Heart left ventricle (tissue), 16 donors: ENCODE measurements around the gene LMAN1L. TPM values are rescaled to one million over a fixed set of nuclear protein-coding genes. Genes with fewer than 3 reads are reported as not detected.

ENCODE experiments used
- ATAC-seq, 4 donors: fragments of 200-7000 bp; cut with Tn5 transposase; one replicate each; pipeline ENCODE4 v1.9.1; 2020 to 2022; ENCODE audit warnings: moderate library complexity in 4 of 4, mild to moderate bottlenecking in 3 of 4, moderate number of reproducible peaks in 1 of 4
- DNase-seq, 5 donors: peaks; one replicate each; pipeline ENCODE4 v3.0.0-alpha.2; 2020
- H3K27ac ChIP-seq, 12 donors: fragments of 200-600 bp; sonication (generic) in 4 of 12; one replicate each; pipeline versions ENCODE4 v1.5.0 to v1.8.0; 2016 to 2022; ENCODE audit warnings: mild to moderate bottlenecking in 2 of 12
- H3K27me3 ChIP-seq, 9 donors: fragments of 200-600 bp; sonication (generic) in 2 of 9; one replicate each; pipeline versions ENCODE4 v1.5.1 to v1.8.0; 2016 to 2022; ENCODE audit warnings: mild to moderate bottlenecking in 3 of 9
- H3K36me3 ChIP-seq, 9 donors: fragments of 200-600 bp; sonication (generic) in 2 of 9; one replicate each; pipeline versions ENCODE4 v1.5.0 to v1.8.0; 2018 to 2022; ENCODE audit warnings: mild to moderate bottlenecking in 2 of 9
- H3K4me1 ChIP-seq, 12 donors: fragments of 200-600 bp; sonication (generic) in 4 of 12; one replicate each; pipeline versions ENCODE4 v1.5.0 to v1.8.0; 2016 to 2022; ENCODE audit warnings: mild to moderate bottlenecking in 3 of 12
- H3K4me3 ChIP-seq, 12 donors: fragments of 200-600 bp; sonication (generic) in 4 of 12; one replicate each; pipeline versions ENCODE4 v1.5.0 to v1.8.0; 2017 to 2022; ENCODE audit warnings: mild to moderate bottlenecking in 9 of 12, moderate library complexity in 4 of 12
- H3K9me3 ChIP-seq, 12 donors: fragments of 200-600 bp; sonication (generic) in 4 of 12; one replicate each; pipeline versions ENCODE4 v1.5.0 to v1.8.0; 2016 to 2022; ENCODE audit warnings: mild to moderate bottlenecking in 1 of 12
- POLR2A ChIP-seq, 2 donors: fragments of 450-650 bp; IDR thresholded peaks; one replicate each; pipeline ENCODE4 v1.6.1; 2017; ENCODE audit warnings: antibody characterized with exemption in 2 of 2, mild to moderate bottlenecking in 2 of 2, moderate library complexity in 2 of 2
- WGBS, 4 donors: extraction: QIAGEN DNeasy Blood & Tissue Kit in 2 of 4; methylation state at CpG; one replicate each; pipeline versions ENCODE4 v1.1.5 to v1.1.7; 2013 to 2018; 5-methylcytosine and 5-hydroxymethylcytosine counted together
- intact Hi-C, 10 donors: fragments of 100-400 bp; cut with DNase I; formaldehyde crosslinking; loops; one replicate each; pipeline versions ENCODE4 v1.11.1 to v1.14.2; 2022
- polyA plus RNA-seq, 2 donors: library from polyadenylated mRNA; stranded (reverse); fragments of 200-250 nt; gene quantifications; one replicate each; pipeline ENCODE4 v1.2.3, GENCODE V29; 2013
- total RNA-seq, 9 donors: library from RNA; depleted of rRNA in 2 of 9; stranded (reverse); fragments of >200 nt in 2 of 9; fragmentation: NEBNext Ultra II Directional in 3 of 9; extraction: Animal tissue kit (Norgen Biotek cat#: 25700) in 3 of 9; gene quantifications; one replicate each; pipeline versions ENCODE4 v1.1.0 to v1.2.4, GENCODE V29; 2016 to 2023
- TF ChIP-seq, protein P1 (sequence below), 12 donors: fragments of 200-600 bp; sonication (generic) in 4 of 12; IDR thresholded peaks; one replicate each; pipeline versions ENCODE4 v1.5.0 to v1.8.0; 2018 to 2022; ENCODE audit warnings: antibody characterized with exemption in 12 of 12, mild to moderate bottlenecking in 5 of 12
- donor health status: ischemic (EF 13 %, LVEDD 7.1; RV severe dilation, severe dysfunction).
- donor health status: healthy with polysubstance abuse.
- donor health status: DM: no; HTN: yes; CAD: no.
- donor health status: DM: no; HTN: no; CAD: no.
- donor health status: ischemic (EF 25% LVEDD 6.9; RV normal size, moderate dysfunction).
- donor health status: ischemic (EF 25% LVEDD 5.7; RV mildly dilated, moderate dysfunction).
- donor health status: healthy.
- donor health status: DM: yes; HTN: yes; CAD: no.
- donor health status: ischemic (EF 35%, LVEDD 5.7; RV mildly dilated, moderate dysfunction).
- donor health status: nonischemic (EF 11% LVEDD 7.7; RV severe dilation, severe dysfunction).
- donor health status: DM: yes; HTN: yes; CAD: no.
- donor health status: PGD.
- donor health status: ischemic (EF 29% LVEDD 5.4; RV normal size, mild dysfunction).
- donor health status: nonischemic (EF 23%, LVEDD 6.1; RV moderate dilation, normal function).

Gene LMAN1L
- total and polyA plus RNA-seq, 11 donors = 0.19 to 16.3 (median 6.8) TPM; not detected in 1

DNA sequence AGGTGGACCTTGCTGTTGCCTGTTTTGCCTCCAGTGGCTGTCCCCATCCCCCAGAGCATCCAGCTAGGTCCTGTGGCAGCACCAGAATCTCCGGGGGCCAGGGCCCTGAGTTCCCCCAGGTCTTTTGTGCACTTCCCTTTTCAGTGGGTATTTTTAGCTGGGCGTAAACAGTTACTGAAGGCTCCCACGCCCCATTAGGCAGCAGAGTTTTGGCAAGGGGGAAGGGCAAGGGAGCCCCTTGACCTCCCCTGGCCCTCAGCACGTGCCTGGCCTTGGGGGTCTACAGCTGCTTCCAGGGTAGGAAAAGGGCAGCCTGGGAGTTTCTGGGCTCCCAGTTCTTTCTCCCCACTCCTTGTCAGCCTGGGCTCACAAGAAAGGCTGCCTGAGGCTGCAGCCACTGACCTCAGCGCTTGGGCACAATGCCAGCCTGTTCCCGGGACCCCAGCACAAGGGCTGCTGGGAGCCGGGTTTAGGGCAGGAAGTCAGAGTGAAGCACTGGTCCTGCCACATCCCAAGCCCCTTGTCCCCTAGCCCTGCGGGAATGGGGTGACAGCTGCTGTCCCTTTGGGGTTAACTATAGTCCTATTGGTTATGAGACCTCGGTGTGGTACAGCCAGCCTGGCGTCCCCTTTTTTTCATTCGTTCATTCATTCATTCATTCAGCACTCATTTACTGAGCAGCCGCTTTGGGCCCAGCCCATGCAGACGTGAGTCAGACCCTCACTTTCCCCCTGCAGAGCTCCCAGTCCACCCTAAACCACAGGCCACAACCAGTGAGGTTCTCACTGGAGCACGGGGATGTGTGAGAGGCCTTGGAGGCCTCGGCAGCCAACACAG lies 22.3 kb upstream of the LMAN1L start:
- intact Hi-C loops = no loop called here
- TF ChIP-seq POLR2A (IDR thresholded peaks at IDR 0.05) = no peak
- TF ChIP-seq, protein P1, sequence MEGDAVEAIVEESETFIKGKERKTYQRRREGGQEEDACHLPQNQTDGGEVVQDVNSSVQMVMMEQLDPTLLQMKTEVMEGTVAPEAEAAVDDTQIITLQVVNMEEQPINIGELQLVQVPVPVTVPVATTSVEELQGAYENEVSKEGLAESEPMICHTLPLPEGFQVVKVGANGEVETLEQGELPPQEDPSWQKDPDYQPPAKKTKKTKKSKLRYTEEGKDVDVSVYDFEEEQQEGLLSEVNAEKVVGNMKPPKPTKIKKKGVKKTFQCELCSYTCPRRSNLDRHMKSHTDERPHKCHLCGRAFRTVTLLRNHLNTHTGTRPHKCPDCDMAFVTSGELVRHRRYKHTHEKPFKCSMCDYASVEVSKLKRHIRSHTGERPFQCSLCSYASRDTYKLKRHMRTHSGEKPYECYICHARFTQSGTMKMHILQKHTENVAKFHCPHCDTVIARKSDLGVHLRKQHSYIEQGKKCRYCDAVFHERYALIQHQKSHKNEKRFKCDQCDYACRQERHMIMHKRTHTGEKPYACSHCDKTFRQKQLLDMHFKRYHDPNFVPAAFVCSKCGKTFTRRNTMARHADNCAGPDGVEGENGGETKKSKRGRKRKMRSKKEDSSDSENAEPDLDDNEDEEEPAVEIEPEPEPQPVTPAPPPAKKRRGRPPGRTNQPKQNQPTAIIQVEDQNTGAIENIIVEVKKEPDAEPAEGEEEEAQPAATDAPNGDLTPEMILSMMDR (IDR thresholded peaks at IDR 0.05) = no peak
- H3K36me3 ChIP-seq = peaks cover 0 to 22% (median 0%) of the 10 kb centered on the region in 9 donors
- H3K4me3 ChIP-seq = peak overlapping the region in 8 of 12 donors; percentile 3 to 72 (median 8)
- peak overlapping the region; percentile 67 to 97 (median 88) for H3K27ac ChIP-seq
- DNase-seq (peak; percentile 84 to 93 (median 90)), ATAC-seq (peak; percentile 30 to 60 (median 45))
- WGBS, 4 donors = 15 to 23% (median 21%) methylated on average over 13 to 15 of the region's 15 CpGs
- no peaks in the 10 kb centered on the region for H3K27me3 ChIP-seq
- peaks cover 32 to 98% (median 84%) of the 10 kb centered on the region in 12 donors for H3K4me1 ChIP-seq
- H3K9me3 ChIP-seq = no peaks in the 10 kb centered on the region

DNA sequence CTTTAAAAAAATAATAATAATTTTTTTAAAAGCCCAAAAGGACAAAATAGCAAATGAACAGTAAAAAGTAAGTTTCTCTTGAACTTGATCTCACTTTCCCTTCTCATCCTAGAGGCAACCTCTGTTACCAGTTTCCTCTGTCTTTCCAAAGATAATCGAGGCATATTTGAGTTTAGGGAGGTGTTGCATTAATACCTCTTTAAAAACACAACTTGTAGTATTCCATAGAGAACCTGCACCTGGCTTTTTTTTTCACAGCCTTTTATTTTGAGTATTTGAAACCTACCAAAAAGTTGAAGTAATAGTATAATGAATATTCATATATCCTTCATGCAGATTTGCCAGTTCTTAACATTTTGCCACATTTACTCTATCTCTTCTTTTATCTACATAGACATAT lies 21.6 kb upstream of the LMAN1L start:
- Histone ChIP-seq H3K27ac (peak overlapping the region in 9 of 12 donors; percentile 77 to 97 (median 90)), H3K4me1 (peaks cover 32 to 96% (median 78%) of the 10 kb centered on the region in 12 donors), H3K4me3 (peak overlapping the region in 1 of 12 donors; percentile 72), H3K9me3 (no peaks in the 10 kb centered on the region), H3K27me3 (no peaks in the 10 kb centered on the region), H3K36me3 (peaks cover 0 to 19% (median 0%) of the 10 kb centered on the region in 9 donors)
- intact Hi-C loops = no loop called here
- TF ChIP-seq, protein P1 (IDR thresholded peaks at IDR 0.05) = no peak
- no peak for TF ChIP-seq POLR2A (IDR thresholded peaks at IDR 0.05)
- ATAC-seq (no peak), DNase-seq (no peak)
- 54 to 71% (median 56%) methylated on average over 1 of the region's 1 CpG for WGBS, 4 donors

DNA sequence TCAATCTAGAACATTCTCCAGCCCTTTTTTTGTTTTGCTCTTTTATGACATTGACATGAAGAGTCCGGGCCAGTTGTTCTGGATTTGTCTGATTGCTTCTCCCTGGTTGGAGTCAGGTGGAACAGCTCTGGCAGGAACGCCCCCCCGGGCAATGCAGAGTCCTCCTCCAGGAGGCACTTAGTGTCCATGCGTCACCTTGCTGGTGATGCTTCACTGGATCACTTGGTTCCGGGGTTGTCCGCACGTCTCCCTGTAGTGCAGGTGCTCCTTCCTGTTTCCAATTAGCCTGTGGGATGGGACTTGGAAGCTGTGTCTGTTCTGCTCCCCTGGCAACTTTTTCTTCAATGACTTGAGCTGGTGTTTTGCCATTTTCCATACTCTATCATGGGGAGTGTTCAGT lies 21.0 kb upstream of the LMAN1L start:
- H3K27ac ChIP-seq = peak overlapping the region in 2 of 12 donors; percentile 17 to 97
- ATAC-seq = no peak

More for the DNA sequence above, 21.0 kb upstream of the LMAN1L start:
- H3K4me1 ChIP-seq = peaks cover 27 to 96% (median 71%) of the 10 kb centered on the region in 12 donors
- H3K27me3 ChIP-seq = no peaks in the 10 kb centered on the region
- no peak for TF ChIP-seq POLR2A (IDR thresholded peaks at IDR 0.05)
- TF ChIP-seq, protein P1 (IDR thresholded peaks at IDR 0.05) = no peak
- intact Hi-C loops = no loop called here
- 72 to 91% (median 76%) methylated on average over 7 of the region's 7 CpGs for WGBS, 4 donors
- H3K36me3 ChIP-seq = peaks cover 0 to 19% (median 0%) of the 10 kb centered on the region in 9 donors
- no peak for DNase-seq
- H3K4me3 ChIP-seq = no peak overlapping the region
- H3K9me3 ChIP-seq = no peaks in the 10 kb centered on the region
